ENCODE measurements around the gene ADNP. TPM values are rescaled to one million over a fixed set of nuclear protein-coding genes. Genes with fewer than 3 reads are reported as not detected.

Gene ADNP
- polyA plus RNA-seq, 1 donor from 2014 or later, result 78.5 TPM

GRCh38 chr20:50861012-50861411, 70.2 kb downstream of the ADNP start:
- H3K4me2 ChIP-seq (ENCODE audit: low read length), result no peak overlapping the region
- H4K20me1 ChIP-seq (ENCODE audit: insufficient read depth), result no peaks in the 10 kb centered on the region
- H3K9ac ChIP-seq (ENCODE audit: low read length), result no peak overlapping the region
- H3K9me2 ChIP-seq (ENCODE audit: insufficient read depth, low read length), result no peaks in the 10 kb centered on the region
- no peaks in the 10 kb centered on the region for H3K36me3 ChIP-seq (ENCODE audit: insufficient read depth, low read length)
- no peak overlapping the region for H3K4me3 ChIP-seq (ENCODE audit: low read length)
- H3F3A ChIP-seq (ENCODE audit: insufficient read depth, low read length, poor library complexity, severe bottlenecking), result no peaks in the 10 kb centered on the region
- H3K27me3 ChIP-seq (ENCODE audit: insufficient read depth, low read depth, low read length), result no peaks in the 10 kb centered on the region
- H3K27ac ChIP-seq (ENCODE audit: low read length), result no peak overlapping the region
- no peak overlapping the region for H2AFZ ChIP-seq (ENCODE audit: low read depth, low read length)
- no peaks in the 10 kb centered on the region for H3K9me3 ChIP-seq (ENCODE audit: low read length)
- no peaks in the 10 kb centered on the region for H3K79me2 ChIP-seq (replicated peaks; ENCODE audit: insufficient read depth, low read length)
- no peak for TF ChIP-seq SMC3 (conservative IDR thresholded peaks at IDR 0.05; ENCODE audit: poor library complexity)

GRCh38 chr20:50859161-50859560, 72.1 kb downstream of the ADNP start:
- no peak overlapping the region for H2AFZ ChIP-seq (ENCODE audit: low read depth, low read length)

GRCh38 chr20:50858525-50858924, 72.7 kb downstream of the ADNP start:
- H3K27me3 ChIP-seq (ENCODE audit: insufficient read depth, low read depth, low read length), result no peaks in the 10 kb centered on the region
- H3K27ac ChIP-seq (ENCODE audit: low read length), result no peak overlapping the region
- H3F3A ChIP-seq (ENCODE audit: insufficient read depth, low read length, poor library complexity, severe bottlenecking), result no peaks in the 10 kb centered on the region
- no peaks in the 10 kb centered on the region for H4K20me1 ChIP-seq (ENCODE audit: insufficient read depth)
- H3K4me2 ChIP-seq (ENCODE audit: low read length), result no peak overlapping the region
- no peak overlapping the region for H2AFZ ChIP-seq (ENCODE audit: low read depth, low read length)
- H3K4me3 ChIP-seq (ENCODE audit: low read length), result no peak overlapping the region
- H3K9me3 ChIP-seq (ENCODE audit: low read length), result no peaks in the 10 kb centered on the region
- H3K36me3 ChIP-seq (ENCODE audit: insufficient read depth, low read length), result no peaks in the 10 kb centered on the region
- no peaks in the 10 kb centered on the region for H3K9me2 ChIP-seq (ENCODE audit: insufficient read depth, low read length)
- no peak overlapping the region for H3K9ac ChIP-seq (ENCODE audit: low read length)
- no peaks in the 10 kb centered on the region for H3K79me2 ChIP-seq (replicated peaks; ENCODE audit: insufficient read depth, low read length)
- no peak for TF ChIP-seq CTCF (IDR thresholded peaks at IDR 0.05; ENCODE audit: poor library complexity, severe bottlenecking)
- no peak for TF ChIP-seq REST (IDR thresholded peaks at IDR 0.05; ENCODE audit: borderline replicate concordance)
- TF ChIP-seq EZH2 (IDR thresholded peaks at IDR 0.05; ENCODE audit: borderline replicate concordance, insufficient read depth, low read length, poor library complexity, severe bottlenecking), result no peak
- no peak for TF ChIP-seq EP300 (conservative IDR thresholded peaks at IDR 0.05; ENCODE audit: poor library complexity, severe bottlenecking)

More at GRCh38 chr20:50859161-50859560, 72.1 kb downstream of the ADNP start:
- TF ChIP-seq POLR2AphosphoS5 (IDR thresholded peaks at IDR 0.05), result no peak
- no peak overlapping the region for H3K4me3 ChIP-seq (ENCODE audit: low read length)
- no peaks in the 10 kb centered on the region for H3F3A ChIP-seq (ENCODE audit: insufficient read depth, low read length, poor library complexity, severe bottlenecking)
- H3K4me2 ChIP-seq (ENCODE audit: low read length), result no peak overlapping the region
- no peaks in the 10 kb centered on the region for H3K36me3 ChIP-seq (ENCODE audit: insufficient read depth, low read length)
- H4K20me1 ChIP-seq (ENCODE audit: insufficient read depth), result no peaks in the 10 kb centered on the region
- H3K9ac ChIP-seq (ENCODE audit: low read length), result no peak overlapping the region
- no peaks in the 10 kb centered on the region for H3K9me3 ChIP-seq (ENCODE audit: low read length)
- H3K79me2 ChIP-seq (replicated peaks; ENCODE audit: insufficient read depth, low read length), result no peaks in the 10 kb centered on the region
- no peak overlapping the region for H3K27ac ChIP-seq (ENCODE audit: low read length)
- H3K27me3 ChIP-seq (ENCODE audit: insufficient read depth, low read depth, low read length), result no peaks in the 10 kb centered on the region
- no peaks in the 10 kb centered on the region for H3K9me2 ChIP-seq (ENCODE audit: insufficient read depth, low read length)

Data from neural cell (in vitro differentiated cells).